Upper lobe of left lung (tissue), 6 donors: ENCODE measurements around the gene ADAMTSL3. TPM values are rescaled to one million over a fixed set of nuclear protein-coding genes. Genes with fewer than 3 reads are reported as not detected.
"Not testable (repeated sequence)": the region's sequence is repeated elsewhere in the genome, so short reads cannot be mapped to it uniquely, and the experiment has no call there.

Experiments
- ATAC-seq, 2 donors: fragments of 200-7000 bp; cut with Tn5 transposase; one replicate each; pipeline ENCODE4 v1.9.1; 2022; ENCODE audit warnings: mild to moderate bottlenecking in 2 of 2, moderate library complexity in 2 of 2; ENCODE audit not compliant: low FRiP score in 2 of 2
- DNase-seq, 2 donors: peaks; one replicate each; pipeline ENCODE4 v3.0.0-alpha.2; 2019 to 2020
- H3K27ac ChIP-seq, 4 donors: fragments of 200-600 bp; sonication (generic); one replicate each; pipeline ENCODE4 v1.5.1; 2016 to 2019
- H3K27me3 ChIP-seq, 4 donors: fragments of 200-600 bp; sonication (generic); one replicate each; pipeline ENCODE4 v1.5.1; 2017 to 2019
- H3K36me3 ChIP-seq, 4 donors: fragments of 200-600 bp; sonication (generic); one replicate each; pipeline ENCODE4 v1.5.1; 2016 to 2019
- H3K4me1 ChIP-seq, 4 donors: fragments of 200-600 bp; sonication (generic); one replicate each; pipeline ENCODE4 v1.5.1; 2018 to 2019
- H3K4me3 ChIP-seq, 4 donors: fragments of 200-600 bp; sonication (generic); one replicate each; pipeline ENCODE4 v1.5.1; 2017 to 2019; ENCODE audit warnings: mild to moderate bottlenecking in 2 of 4, moderate library complexity in 1 of 4
- H3K9me3 ChIP-seq, 4 donors: fragments of 200-600 bp; sonication (generic); one replicate each; pipeline ENCODE4 v1.5.1; 2018 to 2019
- EP300 ChIP-seq, 4 donors: sonication (generic); formaldehyde crosslinking; IDR thresholded peaks; one replicate each; pipeline ENCODE4 v1.5.1; 2017; ENCODE audit warnings: antibody characterized with exemption in 4 of 4, control low read depth in 2 of 4
- POLR2A ChIP-seq, 4 donors: fragments of 450-650 bp; IDR thresholded peaks; one replicate each; pipeline ENCODE4 v1.5.1; 2016 to 2017; ENCODE audit warnings: antibody characterized with exemption in 4 of 4, mild to moderate bottlenecking in 2 of 4
- POLR2AphosphoS5 ChIP-seq, 2 donors: sonication (generic); formaldehyde crosslinking; IDR thresholded peaks; one replicate each; pipeline ENCODE4 v1.5.1; 2017; ENCODE audit warnings: antibody characterized with exemption in 2 of 2
- WGBS, 2 donors: methylation state at CpG; one replicate each; pipeline ENCODE4 v1.1.5; 2017 to 2018; 5-methylcytosine and 5-hydroxymethylcytosine counted together
- total RNA-seq, 6 donors: library from RNA; depleted of rRNA in 4 of 6; stranded (reverse); fragments of >200 nt in 4 of 6; gene quantifications; one replicate each; pipeline versions ENCODE4 v1.1.0 to v1.2.1, GENCODE V29; 2016 to 2021
- TF ChIP-seq, protein P1 (sequence below), 6 experiments: fragments of 450-650 bp in 4 of 6; fragments of 200-600 bp in 2 of 6; sonication (generic) in 2 of 6; IDR thresholded peaks; one replicate each; pipeline ENCODE4 v1.5.1; 2016 to 2019; ENCODE audit warnings: antibody characterized with exemption in 6 of 6
- donor health status: DM: no; HTN: no; CAD: no; lungs with moderate emphysema.
- donor health status: DM: no; HTN: yes; CAD: no; lungs with severe emphysema.

The ADAMTSL3 gene
- total RNA-seq, 6 donors from 2014 or later: 8.8 to 22.2 (median 11.7) TPM

DNA sequence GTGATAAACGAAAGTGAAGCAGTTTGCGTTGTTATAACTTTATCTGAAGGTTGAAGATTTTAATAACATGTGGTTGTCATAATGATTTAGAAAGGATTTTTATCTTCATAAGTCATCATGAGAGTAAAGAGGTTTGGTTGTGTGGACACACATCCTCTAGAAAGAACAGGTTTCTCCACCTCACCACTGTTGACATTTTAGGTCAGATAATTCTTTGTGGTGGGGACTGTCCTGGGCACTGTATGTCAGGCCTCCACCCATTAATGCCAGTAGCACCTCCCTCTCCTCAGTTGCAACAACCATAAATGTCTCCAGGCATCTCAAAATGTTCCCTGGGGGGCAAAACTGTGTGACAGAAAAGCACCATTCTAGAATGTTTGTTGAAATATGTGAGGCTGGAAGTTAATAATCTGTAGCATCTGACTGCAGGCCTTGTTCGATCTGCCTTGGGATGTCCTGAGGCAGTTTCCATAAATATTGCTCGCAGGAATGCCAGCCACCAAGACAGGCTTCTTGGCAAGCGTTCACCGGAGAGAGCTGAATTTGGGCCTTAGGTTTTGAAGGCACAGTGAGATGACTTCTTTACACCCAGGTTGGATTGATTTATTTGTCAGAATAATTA lies 100.1 kb downstream of the ADAMTSL3 start:
- H3K9me3 ChIP-seq: peaks cover 0 to 3% (median 0%) of the 10 kb centered on the region in 4 donors
- TF ChIP-seq POLR2AphosphoS5 (IDR thresholded peaks at IDR 0.05): no peak
- TF ChIP-seq, protein P1, sequence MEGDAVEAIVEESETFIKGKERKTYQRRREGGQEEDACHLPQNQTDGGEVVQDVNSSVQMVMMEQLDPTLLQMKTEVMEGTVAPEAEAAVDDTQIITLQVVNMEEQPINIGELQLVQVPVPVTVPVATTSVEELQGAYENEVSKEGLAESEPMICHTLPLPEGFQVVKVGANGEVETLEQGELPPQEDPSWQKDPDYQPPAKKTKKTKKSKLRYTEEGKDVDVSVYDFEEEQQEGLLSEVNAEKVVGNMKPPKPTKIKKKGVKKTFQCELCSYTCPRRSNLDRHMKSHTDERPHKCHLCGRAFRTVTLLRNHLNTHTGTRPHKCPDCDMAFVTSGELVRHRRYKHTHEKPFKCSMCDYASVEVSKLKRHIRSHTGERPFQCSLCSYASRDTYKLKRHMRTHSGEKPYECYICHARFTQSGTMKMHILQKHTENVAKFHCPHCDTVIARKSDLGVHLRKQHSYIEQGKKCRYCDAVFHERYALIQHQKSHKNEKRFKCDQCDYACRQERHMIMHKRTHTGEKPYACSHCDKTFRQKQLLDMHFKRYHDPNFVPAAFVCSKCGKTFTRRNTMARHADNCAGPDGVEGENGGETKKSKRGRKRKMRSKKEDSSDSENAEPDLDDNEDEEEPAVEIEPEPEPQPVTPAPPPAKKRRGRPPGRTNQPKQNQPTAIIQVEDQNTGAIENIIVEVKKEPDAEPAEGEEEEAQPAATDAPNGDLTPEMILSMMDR (IDR thresholded peaks at IDR 0.05): no peak
- TF ChIP-seq POLR2A (IDR thresholded peaks at IDR 0.05): no peak
- H3K36me3 ChIP-seq: no peaks in the 10 kb centered on the region
- H3K27ac ChIP-seq: no peak overlapping the region
- DNase-seq (no peak), ATAC-seq (no peak)
- WGBS, 2 donors: 89 to 92% methylated on average over 6 of the region's 6 CpGs
- H3K4me3 ChIP-seq: no peak overlapping the region
- no peaks in the 10 kb centered on the region for H3K4me1 ChIP-seq
- no peaks in the 10 kb centered on the region for H3K27me3 ChIP-seq

DNA sequence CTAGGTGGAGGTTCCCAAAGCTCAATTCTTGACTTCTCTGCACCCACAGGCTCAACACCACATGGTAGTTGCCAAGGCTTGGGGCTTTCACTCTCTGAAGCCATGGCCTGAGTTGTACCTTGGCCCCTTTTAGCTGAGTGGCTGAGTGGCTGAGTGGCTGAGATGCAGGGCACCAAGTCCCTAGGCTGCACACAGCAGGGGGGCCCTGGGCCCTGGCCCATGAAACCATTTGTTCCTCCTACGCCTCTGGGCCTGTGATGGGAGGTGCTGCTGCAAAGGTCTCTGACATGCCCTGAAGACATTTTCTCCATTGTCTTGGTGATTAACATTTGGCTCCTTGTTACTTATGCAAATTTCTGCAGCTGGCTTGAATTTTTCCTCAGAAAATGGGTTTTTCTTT lies 103.4 kb downstream of the ADAMTSL3 start:
- H3K9me3 ChIP-seq: not testable (repeated sequence)
- 89 to 95% methylated on average over 1 of the region's 1 CpG for WGBS, 2 donors

DNA sequence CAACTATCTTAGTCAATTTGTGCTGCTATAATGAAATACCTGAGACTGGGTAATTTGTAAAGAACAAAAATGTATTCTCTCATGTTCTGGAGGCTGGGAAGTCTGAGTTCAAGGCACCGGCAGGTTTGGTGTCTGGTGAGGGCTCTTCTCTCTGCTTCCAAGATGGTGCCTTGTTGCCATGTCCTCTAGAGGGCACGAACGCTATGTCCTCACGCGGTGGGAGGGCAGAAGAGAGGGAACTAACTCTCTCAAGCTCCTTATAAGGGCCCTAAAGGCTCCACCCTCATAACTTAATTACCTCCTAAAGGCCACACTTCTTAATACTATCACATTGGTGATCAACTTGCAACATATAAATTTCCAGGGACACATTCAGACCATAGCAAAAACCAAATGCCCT lies 108.4 kb downstream of the ADAMTSL3 start:
- TF ChIP-seq, protein P1 (IDR thresholded peaks at IDR 0.05): no peak
- TF ChIP-seq EP300 (IDR thresholded peaks at IDR 0.05) (no peak), POLR2A (IDR thresholded peaks at IDR 0.05) (no peak), POLR2AphosphoS5 (IDR thresholded peaks at IDR 0.05) (no peak)
- no peak overlapping the region for H3K27ac ChIP-seq
- no peaks in the 10 kb centered on the region for H3K27me3 ChIP-seq
- H3K4me1 ChIP-seq: peaks cover 0 to 2% (median 0%) of the 10 kb centered on the region in 4 donors
- DNase-seq: no peak
- 91 to 98% methylated on average over 5 of the region's 5 CpGs for WGBS, 2 donors
- peaks cover 0 to 2% (median 0%) of the 10 kb centered on the region in 4 donors for H3K9me3 ChIP-seq
- no peak overlapping the region for H3K4me3 ChIP-seq
- no peaks in the 10 kb centered on the region for H3K36me3 ChIP-seq
- no peak for ATAC-seq

More for the DNA sequence above, 103.4 kb downstream of the ADAMTSL3 start:
- H3K4me1 ChIP-seq, H3K27ac ChIP-seq, H3K36me3 ChIP-seq, H3K4me3 ChIP-seq, H3K27me3 ChIP-seq, DNase-seq, ATAC-seq: not testable (repeated sequence)

DNA sequence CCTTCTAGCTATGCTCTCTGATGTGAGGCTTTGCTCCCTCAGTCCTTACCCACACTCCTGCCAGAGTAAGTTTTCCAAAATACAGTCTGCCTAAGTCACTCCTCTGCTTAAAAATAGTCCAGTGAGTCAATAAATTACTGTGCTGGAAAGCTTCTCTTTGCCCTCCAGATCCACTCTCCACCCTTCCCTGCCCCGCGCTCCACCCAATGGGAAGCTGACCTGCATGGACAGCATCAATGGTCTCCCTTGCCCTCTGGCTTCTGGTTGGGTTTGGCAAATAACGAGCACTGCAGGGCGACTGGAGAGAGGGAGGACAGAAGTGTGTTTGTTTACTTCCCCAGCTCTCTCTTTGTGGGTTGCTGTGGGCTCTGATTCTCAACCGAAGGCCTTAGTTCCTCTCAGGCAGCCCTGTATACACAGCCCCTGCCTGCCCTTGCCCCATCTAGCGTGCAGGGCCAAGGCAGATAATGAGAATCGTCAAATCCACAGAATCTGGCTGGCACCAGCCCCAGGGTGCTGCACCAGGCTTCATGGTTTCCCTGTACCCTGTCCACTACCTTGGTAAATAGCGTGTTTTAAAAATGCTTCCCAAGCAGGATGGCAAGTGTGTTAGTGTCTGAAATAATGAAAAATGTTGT lies 110.4 kb downstream of the ADAMTSL3 start:
- H3K4me1 ChIP-seq: peaks cover 0 to 2% (median 0%) of the 10 kb centered on the region in 4 donors
- H3K9me3 ChIP-seq: no peaks in the 10 kb centered on the region
- WGBS, 2 donors: 62 to 66% methylated on average over 6 to 8 of the region's 8 CpGs
- ATAC-seq (peak in 1 of 2 donors; percentile 18), DNase-seq (no peak)
- no peaks in the 10 kb centered on the region for H3K27me3 ChIP-seq
- no peaks in the 10 kb centered on the region for H3K36me3 ChIP-seq
- H3K4me3 ChIP-seq: no peak overlapping the region
- H3K27ac ChIP-seq: no peak overlapping the region
- TF ChIP-seq EP300 (IDR thresholded peaks at IDR 0.05): no peak

DNA sequence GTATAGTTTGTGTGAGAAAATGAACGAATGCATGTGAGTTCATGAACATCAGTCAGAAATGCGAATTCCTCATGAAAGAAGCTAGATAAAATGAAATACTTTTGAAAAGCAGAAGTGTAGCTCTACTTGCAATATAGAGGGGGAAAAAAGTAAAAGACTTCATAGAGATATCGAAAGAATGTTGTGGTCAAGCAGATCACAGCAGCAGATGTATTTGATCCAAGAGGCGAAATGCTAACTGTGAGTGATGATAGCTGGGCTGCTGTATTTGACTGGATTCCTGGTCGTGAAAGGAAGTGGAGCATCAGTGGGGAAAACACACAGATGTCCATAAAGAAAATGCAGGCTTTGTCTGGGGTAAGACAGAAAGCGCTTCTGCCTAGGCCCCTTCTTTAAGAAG lies 112.4 kb downstream of the ADAMTSL3 start:
- DNase-seq (no peak), ATAC-seq (peak in 1 of 2 donors; percentile 18)
- H3K27me3 ChIP-seq: no peaks in the 10 kb centered on the region
- peaks cover 0 to 2% (median 0%) of the 10 kb centered on the region in 4 donors for H3K4me1 ChIP-seq
- WGBS, 2 donors: 65 to 80% methylated on average over 6 of the region's 6 CpGs
- no peaks in the 10 kb centered on the region for H3K36me3 ChIP-seq
- H3K27ac ChIP-seq: no peak overlapping the region
- no peaks in the 10 kb centered on the region for H3K9me3 ChIP-seq
- no peak overlapping the region for H3K4me3 ChIP-seq
- no peak for TF ChIP-seq POLR2A (IDR thresholded peaks at IDR 0.05)
- TF ChIP-seq POLR2AphosphoS5 (IDR thresholded peaks at IDR 0.05): no peak
- TF ChIP-seq, protein P1 (IDR thresholded peaks at IDR 0.05): no peak
- no peak for TF ChIP-seq EP300 (IDR thresholded peaks at IDR 0.05)

DNA sequence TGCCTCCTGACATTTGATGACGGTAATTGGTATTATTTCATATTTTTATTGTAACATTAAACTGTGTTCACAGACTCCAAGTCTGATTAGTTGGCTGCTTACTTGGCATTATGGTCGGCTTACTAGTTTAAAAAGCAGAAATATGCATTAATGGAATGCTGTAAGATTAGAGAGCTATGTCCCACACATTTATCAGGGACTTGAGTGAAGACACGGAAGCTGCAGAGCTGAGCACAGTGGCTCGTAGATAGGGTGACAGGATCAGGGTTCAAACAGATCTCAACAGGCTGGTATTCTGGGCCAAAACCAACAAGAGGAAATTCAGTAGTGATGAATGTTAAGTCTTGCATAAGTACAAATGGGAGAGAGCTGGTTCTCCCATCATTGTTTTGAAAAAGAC lies 113.8 kb downstream of the ADAMTSL3 start:
- ATAC-seq: no peak
- WGBS, 2 donors: 68 to 77% methylated on average over 4 of the region's 4 CpGs
- TF ChIP-seq POLR2A (IDR thresholded peaks at IDR 0.05) (no peak), EP300 (IDR thresholded peaks at IDR 0.05) (no peak), POLR2AphosphoS5 (IDR thresholded peaks at IDR 0.05) (no peak)
- TF ChIP-seq, protein P1 (IDR thresholded peaks at IDR 0.05): no peak

More for the DNA sequence above, 113.8 kb downstream of the ADAMTSL3 start:
- Histone ChIP-seq H3K4me3 (no peak overlapping the region), H3K9me3 (no peaks in the 10 kb centered on the region), H3K36me3 (no peaks in the 10 kb centered on the region), H3K27me3 (no peaks in the 10 kb centered on the region), H3K4me1 (peaks cover 0 to 2% (median 0%) of the 10 kb centered on the region in 4 donors), H3K27ac (no peak overlapping the region)
- no peak for DNase-seq
